Psoas muscle (tissue), 8 donors: ENCODE results near the gene MRPL14. TPM values are rescaled to one million over a fixed set of nuclear protein-coding genes. Genes with fewer than 3 reads are reported as not detected.
A peak's percentile ranks its signal among the peaks of the same experiment; 100 is the strongest.

Source experiments
- ATAC-seq, 4 donors: fragments of 200-7000 bp; cut with Tn5 transposase; one replicate each; pipeline ENCODE4 v1.9.1; 2020; ENCODE audit warnings: moderate library complexity in 3 of 4, mild to moderate bottlenecking in 2 of 4
- DNase-seq, 2 donors: peaks; one replicate each; pipeline ENCODE4 v3.0.0-alpha.2; 2020
- H3K27ac ChIP-seq: fragments of 200-600 bp; one replicate; pipeline ENCODE4 v1.8.0; 2022
- H3K27me3 ChIP-seq, 3 donors: fragments of 200-600 bp in 1 of 3; one replicate each; pipeline versions ENCODE4 v1.6.1 to v1.8.0; 2013 to 2022; ENCODE audit warnings: low read length in 2 of 3, mild to moderate bottlenecking in 2 of 3, moderate library complexity in 1 of 3; ENCODE audit not compliant: insufficient read depth in 3 of 3
- H3K36me3 ChIP-seq, 2 donors: fragments of 200-600 bp in 1 of 2; one replicate each; pipeline versions ENCODE4 v1.6.1 to v1.8.0; 2013 to 2022; ENCODE audit warnings: low read depth in 1 of 2, mild to moderate bottlenecking in 1 of 2, moderate library complexity in 1 of 2; ENCODE audit not compliant: insufficient read depth in 1 of 2
- H3K4me1 ChIP-seq: fragments of 200-600 bp; one replicate; pipeline ENCODE4 v1.8.0; 2022
- H3K4me3 ChIP-seq: fragments of 200-600 bp; one replicate; pipeline ENCODE4 v1.8.0; 2022; ENCODE audit warnings: mild to moderate bottlenecking
- H3K9me3 ChIP-seq: fragments of 200-600 bp; one replicate; pipeline ENCODE4 v1.8.0; 2022
- CTCF ChIP-seq: fragments of 200-600 bp; IDR thresholded peaks from one replicate; pipeline ENCODE4 v1.8.0; 2022; ENCODE audit warnings: antibody characterized with exemption
- WGBS, 3 donors: extraction: QIAGEN DNeasy Blood & Tissue Kit; methylation state at CpG; one replicate each; pipeline versions ENCODE4 v1.1.6 to v1.1.7; 2013; 5-methylcytosine and 5-hydroxymethylcytosine counted together
- intact Hi-C, 2 donors: fragments of 100-400 bp; cut with DNase I; formaldehyde crosslinking; loops; one replicate each; pipeline versions ENCODE4 v1.11.0 to v1.14.2; 2022
- long read RNA-seq, 2 donors: library from polyadenylated mRNA; unstranded; transcript quantifications; one replicate each; pipeline ENCODE4 v2.0.0, GENCODE V29; 2021
- polyA plus RNA-seq, 3 donors: library from polyadenylated mRNA; stranded (reverse); fragments of 200-250 nt; gene quantifications; one replicate each; pipeline ENCODE4 v1.2.3, GENCODE V29; 2013
- total RNA-seq, 4 donors: library from RNA; stranded (reverse); fragmentation: NEBNext Ultra II Directional in 2 of 4; extraction: Animal tissue kit (Norgen Biotek cat#: 25700) in 2 of 4; gene quantifications; one replicate each; pipeline versions ENCODE4 v1.2.1 to v1.2.4, GENCODE V29; 2021 to 2023
- donor health status: healthy with polysubstance abuse.
- donor health status: DM: no; HTN: no; CAD: no; lungs with moderate emphysema.
- donor health status: Bipolar disorder and iron deficiency.
- donor health status: healthy.
- donor health status: DM: yes; HTN: yes; CAD: no.
- donor health status: DM: no; HTN: no; CAD: no.
- donor health status: DM: no; HTN: no; CAD: no.
- donor health status: DM: yes; HTN: yes; CAD: no.

MRPL14 gene
- total RNA-seq, result 100 to 1,000 TPM in 3 of 4 donors, 10 to 100 TPM in 1; 62.3 to 177 (median 113) TPM
- polyA plus RNA-seq, result 100 to 1,000 TPM; 166 to 308 (median 197) TPM
- long read RNA-seq, donor 1, transcript MRPL14-201 (3 exons, 959 nt), result major isoform, 79 of 104 reads
- long read RNA-seq, donor 1, partial matches to known transcripts, result 7 of 104 reads
- long read RNA-seq, donor 1, other reads (novel, unspliced or antisense), result 18 of 104 reads
- long read RNA-seq, donor 2, transcript MRPL14-201 (3 exons, 959 nt), result major isoform, 116 of 140 reads
- long read RNA-seq, donor 2, partial matches to known transcripts, result 8 of 140 reads
- long read RNA-seq, donor 2, other reads (novel, unspliced or antisense), result 16 of 140 reads

DNA sequence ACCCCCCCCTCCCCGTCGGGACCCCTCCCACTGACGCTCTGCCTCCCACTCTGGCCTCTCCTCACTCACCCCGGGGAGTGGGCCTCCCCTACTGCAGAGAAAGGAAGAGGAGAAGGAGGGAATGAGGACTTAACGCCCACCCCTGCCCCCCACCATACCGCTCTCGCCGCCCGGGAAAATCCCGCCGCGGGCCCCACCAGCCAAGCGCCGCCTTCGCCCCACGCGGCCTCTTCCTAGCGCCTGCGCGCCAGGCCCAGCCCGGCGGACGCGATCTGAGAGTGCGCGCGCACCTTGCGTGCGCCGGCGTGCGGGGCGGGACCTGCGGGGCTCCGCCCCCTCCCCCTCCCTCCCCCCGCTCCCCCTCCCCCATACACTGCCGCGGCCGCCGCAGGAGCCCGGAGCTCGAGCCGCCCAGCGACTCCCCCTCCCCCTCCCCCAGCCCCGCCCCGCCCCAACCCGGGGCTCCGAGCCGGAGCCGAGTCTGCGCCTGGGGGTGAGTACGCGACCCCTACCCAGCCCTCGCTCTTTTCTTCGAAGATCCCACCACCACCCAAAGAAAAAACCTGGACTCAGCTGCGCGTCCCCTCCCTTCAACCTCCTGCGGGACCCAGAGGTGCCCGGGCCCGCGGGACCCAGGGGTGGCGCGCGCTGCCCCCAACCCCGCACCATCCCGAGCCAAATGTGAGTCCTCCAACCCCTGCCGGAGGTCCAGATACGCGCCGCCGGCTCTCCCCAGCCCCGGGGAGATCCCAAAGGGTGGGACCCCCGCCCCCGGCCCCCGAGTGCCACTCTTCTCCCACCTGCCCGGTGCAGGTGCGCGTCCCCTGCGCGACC, at the start of gene MRPL14, which contains the start of gene TMEM63B:
Gene MRPL14, minus strand, starts transcription at position 267 of the 834 bp plus-strand sequence. CDS start 10,841 bp downstream, outside the sequence.
Gene TMEM63B, plus strand, starts transcription at position 369 of the 834 bp plus-strand sequence. CDS start 7,031 bp downstream, outside the sequence.
- peak; percentile 89 to 93 (median 92) for ATAC-seq

GRCh38 chr6:44176130-44176761, 49.0 kb upstream of the MRPL14 start:
- Histone ChIP-seq H3K27me3 (no peaks in the 10 kb centered on the region), H3K9me3 (no peaks in the 10 kb centered on the region), H3K4me3 (no peak overlapping the region), H3K36me3 (no peaks in the 10 kb centered on the region), H3K4me1 (peaks cover 11% of the 10 kb centered on the region), H3K27ac (no peak overlapping the region)
- ATAC-seq, result no peak
- TF ChIP-seq CTCF, result no peak
- DNase-seq, result no peak
- intact Hi-C loops, result no loop called here
- 83 to 86% (median 84%) methylated on average over 15 of the region's 15 CpGs for WGBS, 3 donors

More for the DNA sequence above, at the start of gene MRPL14, which contains the start of gene TMEM63B:
- Histone ChIP-seq H3K4me3 (peak within 1 kb of the TSS; percentile 98), H3K36me3 (peaks cover 0 to 10% of the 10 kb centered on the region in 2 donors), H3K9me3 (no peaks in the 10 kb centered on the region), H3K27ac (peak within 1 kb of the TSS; percentile 99), H3K27me3 (no peaks in the 10 kb centered on the region), H3K4me1 (peaks cover 42% of the 10 kb centered on the region)
- peak; percentile 89 to 95 for DNase-seq
- intact Hi-C loops, result loop anchor here in 1 of 2 donors (1.0 kb wide), 1 partner anchor 18 kb away; no protein-coding TSS in a partner anchor
- no peak for TF ChIP-seq CTCF
- 0 to 1% (median 1%) methylated on average over 39 to 74 of the region's 80 CpGs for WGBS, 3 donors

- peaks cover 8% of the 10 kb centered on the region for H3K4me1 ChIP-seq
- no peaks in the 10 kb centered on the region for H3K9me3 ChIP-seq
- H3K27me3 ChIP-seq, result no peaks in the 10 kb centered on the region
- intact Hi-C loops, result loop anchor here (1.0 to 5.0 kb wide), 3 partner anchors 61 to 164 kb away; no protein-coding TSS in a partner anchor
- TF ChIP-seq CTCF, result peak; percentile 90
- H3K36me3 ChIP-seq, result no peaks in the 10 kb centered on the region
- peak; percentile 85 to 91 for DNase-seq
- peak; percentile 95 to 98 (median 96) for ATAC-seq
- no peak overlapping the region for H3K4me3 ChIP-seq
- H3K27ac ChIP-seq, result no peak overlapping the region
- 27 to 29% (median 28%) methylated on average over 15 of the region's 15 CpGs for WGBS, 3 donors
Observed at GRCh38 chr6:44172731-44173500, 45.7 kb upstream of the MRPL14 start.
